GM21528 (cell line): Measurements from ENCODE around the gene TMF1.

Experiments
- ATAC-seq: cut with Tn5 transposase; IDR thresholded peaks from one replicate; pipeline ENCODE4 v1.9.1; 2021; ENCODE audit warnings: mild to moderate bottlenecking, moderate library complexity; ENCODE audit not compliant: unreplicated experiment, low FRiP score

The TMF1 gene

GRCh38 chr3:69016901-69017300 is 35.2 kb downstream of the TMF1 start:
- ATAC-seq, result no peak

- ATAC-seq, result no peak
These were observed 36.0 kb downstream of the TMF1 start for GRCh38 chr3:69016102-69016501.

- ATAC-seq, result no peak
These were observed 38.0 kb downstream of the TMF1 start for GRCh38 chr3:69014022-69014580.

GRCh38 chr3:69013253-69014021 is 38.7 kb downstream of the TMF1 start, which contains the start of gene EOGT:
Gene EOGT (minus strand): TSS chr3:69013684. CDS start chr3:69009846, 3,838 bp downstream.
- ATAC-seq, result peak; percentile 89

- peak; percentile 55 for ATAC-seq
These were observed 39.3 kb downstream of the TMF1 start for GRCh38 chr3:69012800-69013252.

- ATAC-seq, result no peak
These were observed 39.9 kb downstream of the TMF1 start for GRCh38 chr3:69012100-69012799.

- ATAC-seq, result no peak
These were observed 40.9 kb downstream of the TMF1 start for GRCh38 chr3:69011096-69011730.

GRCh38 chr3:69009559-69010410 is 42.3 kb downstream of the TMF1 start:
- no peak for ATAC-seq

GRCh38 chr3:69008980-69009379 is 43.2 kb downstream of the TMF1 start:
- no peak for ATAC-seq

- no peak for ATAC-seq
These were observed 46.2 kb downstream of the TMF1 start for GRCh38 chr3:69005791-69006482.

GRCh38 chr3:69005071-69005790 is 46.9 kb downstream of the TMF1 start:
- ATAC-seq, result no peak

GRCh38 chr3:69004138-69004537 is 48.0 kb downstream of the TMF1 start:
- ATAC-seq, result no peak

GRCh38 chr3:68999605-69000004 is 52.5 kb downstream of the TMF1 start:
- no peak for ATAC-seq

- ATAC-seq, result no peak
These were observed 53.0 kb downstream of the TMF1 start for GRCh38 chr3:68999158-68999557.

GRCh38 chr3:68997887-68998286 is 54.2 kb downstream of the TMF1 start:
- no peak for ATAC-seq

- no peak for ATAC-seq
These were observed 55.7 kb downstream of the TMF1 start for GRCh38 chr3:68996356-68996995.

GRCh38 chr3:68988740-68989139 is 63.4 kb downstream of the TMF1 start:
- no peak for ATAC-seq

- ATAC-seq, result no peak
These were observed 64.8 kb downstream of the TMF1 start for GRCh38 chr3:68987322-68987721.
